CD1c-positive myeloid dendritic cell (primary cell): ENCODE data around the gene MAPK1IP1L.
A peak's percentile ranks its signal among the peaks of the same experiment; 100 is the strongest.

Experiments
- DNase-seq: peaks from one replicate; pipeline ENCODE4 v3.0.0-alpha.2; 2016; ENCODE audit errors: extremely low spot score

The MAPK1IP1L gene

GRCh38 chr14:55094292-55095157, 43.1 kb downstream of the MAPK1IP1L start:
- DNase-seq, result no peak

- peak; percentile 97 for DNase-seq
Observed at GRCh38 chr14:55097881-55098560, 46.6 kb downstream of the MAPK1IP1L start.

GRCh38 chr14:55098561-55098898, 47.1 kb downstream of the MAPK1IP1L start:
- no peak for DNase-seq

- peak; percentile 54 for DNase-seq
Observed at GRCh38 chr14:55099756-55100155, 48.3 kb downstream of the MAPK1IP1L start.

GRCh38 chr14:55101698-55102097, 50.3 kb downstream of the MAPK1IP1L start:
- no peak for DNase-seq

GRCh38 chr14:55102141-55102621, 50.7 kb downstream of the MAPK1IP1L start:
- peak; percentile 86 for DNase-seq

GRCh38 chr14:55103005-55103640, 51.7 kb downstream of the MAPK1IP1L start:
- DNase-seq, result peak; percentile 70

- DNase-seq, result peak; percentile 72
Observed at GRCh38 chr14:55103971-55104954, 52.8 kb downstream of the MAPK1IP1L start.

GRCh38 chr14:55105991-55106390, 54.5 kb downstream of the MAPK1IP1L start:
- DNase-seq, result no peak

GRCh38 chr14:55107766-55108554, 56.5 kb downstream of the MAPK1IP1L start:
- peak; percentile 98 for DNase-seq

- no peak for DNase-seq
Observed at GRCh38 chr14:55109836-55110235, 58.4 kb downstream of the MAPK1IP1L start.

- DNase-seq, result no peak
Observed at GRCh38 chr14:55111122-55111708, 59.8 kb downstream of the MAPK1IP1L start.

GRCh38 chr14:55114720-55115119, 63.3 kb downstream of the MAPK1IP1L start:
- no peak for DNase-seq

GRCh38 chr14:55115460-55115859, 64.0 kb downstream of the MAPK1IP1L start:
- DNase-seq, result no peak

GRCh38 chr14:55115861-55116245, 64.4 kb downstream of the MAPK1IP1L start:
- DNase-seq, result no peak

- no peak for DNase-seq
Observed at GRCh38 chr14:55116246-55117030, 65.0 kb downstream of the MAPK1IP1L start.

GRCh38 chr14:55117803-55118441, 66.5 kb downstream of the MAPK1IP1L start:
- DNase-seq, result peak; percentile 87

- no peak for DNase-seq
Observed at GRCh38 chr14:55118761-55119160, 67.3 kb downstream of the MAPK1IP1L start.
